ENCODE measurements around the gene HOXD10.

Gene HOXD10

DNA sequence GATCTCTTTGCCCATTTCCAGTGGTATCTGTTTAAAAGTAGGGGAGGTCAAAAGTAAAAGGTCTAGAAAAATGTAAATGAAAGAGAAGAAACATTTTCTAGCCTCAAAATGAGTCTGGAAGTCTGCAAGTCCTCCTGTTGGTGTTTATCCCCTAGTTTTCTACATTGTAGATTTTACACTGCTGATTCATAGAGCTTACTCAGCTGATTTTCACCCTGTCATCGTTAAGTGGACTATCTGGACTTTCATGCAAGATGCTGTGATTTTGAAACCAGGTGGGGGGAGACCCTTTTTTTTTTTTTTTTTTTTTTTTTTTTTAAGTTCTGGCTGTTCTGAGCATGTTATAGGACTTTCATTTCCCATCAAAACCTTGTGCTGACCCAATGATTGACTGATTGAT is 50.8 kb downstream of the HOXD10 start:
- Histone ChIP-seq H3K36me3 (replicated peaks) (no peaks in the 10 kb centered on the region), H3K4me1 (peaks cover 13% of the 10 kb centered on the region), H3K4me3 (no peak overlapping the region), H3K9me3 (no peaks in the 10 kb centered on the region), H3K27me3 (ENCODE audit: low read depth) (no peaks in the 10 kb centered on the region)
- DNase-seq (ENCODE audit: low spot score in 2 of 2) = no peak
- in situ Hi-C loops (cut with MboI; ENCODE audit: low sequenced_read_pairs) = no loop called here

DNA sequence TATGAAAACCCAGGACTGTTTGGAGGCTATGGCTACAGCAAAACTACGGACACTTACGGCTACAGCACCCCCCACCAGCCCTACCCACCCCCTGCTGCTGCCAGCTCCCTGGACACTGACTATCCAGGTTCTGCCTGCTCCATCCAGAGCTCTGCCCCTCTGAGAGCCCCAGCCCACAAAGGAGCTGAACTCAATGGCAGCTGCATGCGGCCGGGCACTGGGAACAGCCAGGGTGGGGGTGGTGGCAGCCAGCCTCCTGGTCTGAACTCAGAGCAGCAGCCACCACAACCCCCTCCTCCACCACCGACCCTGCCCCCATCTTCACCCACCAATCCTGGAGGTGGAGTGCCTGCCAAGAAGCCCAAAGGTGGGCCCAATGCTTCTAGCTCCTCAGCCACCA is 52.6 kb downstream of the HOXD10 start:
- in situ Hi-C loops (cut with MboI; ENCODE audit: low sequenced_read_pairs) = no loop called here
- no peak for DNase-seq (ENCODE audit: low spot score in 2 of 2)
- Histone ChIP-seq H3K36me3 (replicated peaks) (no peaks in the 10 kb centered on the region), H3K4me1 (peaks cover 13% of the 10 kb centered on the region), H3K27me3 (ENCODE audit: low read depth) (no peaks in the 10 kb centered on the region), H3K9me3 (no peaks in the 10 kb centered on the region), H3K4me3 (no peak overlapping the region)
